ENCODE measurements around the gene SDHAF1.

Gene SDHAF1

DNA sequence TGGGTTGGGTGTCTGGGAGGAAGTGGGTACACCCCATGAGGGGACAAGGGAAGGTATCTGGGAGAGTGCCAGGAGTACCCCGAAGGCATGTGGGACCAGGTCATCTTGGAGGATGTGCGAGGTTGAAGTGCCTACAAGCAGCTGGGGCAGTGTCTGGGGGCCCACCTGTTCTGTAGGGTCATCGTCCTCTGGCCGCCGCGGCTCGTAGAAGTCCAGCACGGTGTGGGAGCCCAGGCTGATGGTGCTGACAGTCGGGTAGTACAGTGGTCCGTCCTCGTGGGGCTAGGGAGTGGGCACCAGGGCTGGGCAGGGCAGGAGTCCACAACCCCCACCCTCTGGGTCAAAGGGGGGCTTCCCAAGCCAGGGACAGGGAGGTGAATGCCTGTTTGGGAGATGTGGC lies 15.4 kb downstream of the SDHAF1 start:
- DNase-seq, result no peak
- Histone ChIP-seq H3K36me3 (no peaks in the 10 kb centered on the region), H3K4me3 (ENCODE audit: low read depth, low read length) (no peak overlapping the region), H3K9me3 (no peaks in the 10 kb centered on the region), H3K4me1 (no peaks in the 10 kb centered on the region; the same call in none of the 2 replicates), H3K27me3 (no peaks in the 10 kb centered on the region)
- TF ChIP-seq CTCF (IDR thresholded peaks at IDR 0.05; ENCODE audit: low read depth, low read length), result no peak

GRCh38 chr19:36013280-36014011 lies 18.5 kb downstream of the SDHAF1 start:
- no peak for TF ChIP-seq CTCF (IDR thresholded peaks at IDR 0.05; ENCODE audit: low read depth, low read length)
- no peaks in the 10 kb centered on the region; the same call in 1 of the 2 replicates for H3K4me1 ChIP-seq
- no peaks in the 10 kb centered on the region for H3K9me3 ChIP-seq
- no peaks in the 10 kb centered on the region for H3K27me3 ChIP-seq
- no peak for DNase-seq
- peak overlapping the region; percentile 86 for H3K4me3 ChIP-seq (ENCODE audit: low read depth, low read length)
- H3K36me3 ChIP-seq, result no peaks in the 10 kb centered on the region; the same call in 1 of the 2 replicates

- no peaks in the 10 kb centered on the region for H3K9me3 ChIP-seq
- peak within 1 kb of the TSS; percentile 86 for H3K4me3 ChIP-seq (ENCODE audit: low read depth, low read length)
- no peaks in the 10 kb centered on the region; the same call in 1 of the 2 replicates for H3K36me3 ChIP-seq
- H3K4me1 ChIP-seq, result no peaks in the 10 kb centered on the region; the same call in 1 of the 2 replicates
- TF ChIP-seq CTCF (IDR thresholded peaks at IDR 0.05; ENCODE audit: low read depth, low read length), result 0 out of 2 replicates have a peak, but pooled peaks have one; percentile 8
- no peaks in the 10 kb centered on the region for H3K27me3 ChIP-seq
- peak; percentile 100 for DNase-seq
Measured at GRCh38 chr19:36014012-36014924, 19.3 kb downstream of the SDHAF1 start, which contains the start of gene ALKBH6. Gene ALKBH6, minus strand, starts transcription at chr19:36014213. Its CDS starts 816 bp downstream, at chr19:36013397.

DNA sequence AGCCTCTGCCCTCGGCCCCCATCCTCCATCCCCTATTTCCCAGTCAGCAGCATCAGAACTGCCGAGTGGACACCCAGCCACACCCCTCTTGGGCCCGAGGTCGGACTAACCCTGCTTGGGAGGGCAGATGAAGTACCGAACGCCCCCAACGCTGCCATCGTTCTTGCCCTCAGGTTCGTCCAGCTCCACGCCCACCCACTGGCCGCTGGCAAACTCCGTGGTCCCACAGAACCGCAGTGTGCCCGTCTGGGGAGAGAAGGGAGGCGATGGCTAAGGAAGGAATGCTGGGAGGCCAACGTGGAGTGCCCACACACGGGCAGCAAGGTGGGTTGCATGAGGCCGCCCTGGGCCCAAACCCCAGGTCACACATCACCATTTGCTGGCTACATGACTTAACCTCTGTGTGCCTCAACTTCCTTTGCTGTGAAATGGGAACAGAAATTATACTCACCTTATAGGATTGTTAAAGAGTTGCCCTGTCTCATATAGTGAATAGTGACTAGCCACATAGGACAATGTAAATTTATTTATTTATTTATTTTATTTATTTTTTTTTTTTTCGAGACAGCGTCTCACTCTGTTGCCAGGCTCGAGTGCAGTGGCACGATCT lies 24.2 kb downstream of the SDHAF1 start:
- no peaks in the 10 kb centered on the region for H3K27me3 ChIP-seq
- no peaks in the 10 kb centered on the region for H3K4me1 ChIP-seq
- no peak overlapping the region for H3K4me3 ChIP-seq (ENCODE audit: low read depth, low read length)
- DNase-seq, result no peak
- H3K9me3 ChIP-seq, result no peaks in the 10 kb centered on the region
- H3K36me3 ChIP-seq, result peaks cover 11% of the 10 kb centered on the region
- no peak for TF ChIP-seq CTCF (IDR thresholded peaks at IDR 0.05; ENCODE audit: low read depth, low read length)

- Histone ChIP-seq H3K4me1 (no peaks in the 10 kb centered on the region), H3K36me3 (peaks cover 11% of the 10 kb centered on the region; the same call in 1 of the 2 replicates), H3K9me3 (no peaks in the 10 kb centered on the region), H3K4me3 (ENCODE audit: low read depth, low read length) (no peak overlapping the region), H3K27me3 (no peaks in the 10 kb centered on the region)
- TF ChIP-seq CTCF (IDR thresholded peaks at IDR 0.05; ENCODE audit: low read depth, low read length), result no peak
- DNase-seq, result no peak
Measured at GRCh38 chr19:36023432-36023831, 28.4 kb downstream of the SDHAF1 start.
